ENCODE measurements around the gene ECSCR.

Gene ECSCR

GRCh38 chr5:139473105-139473504, 10.6 kb upstream of the ECSCR start:
- no peak for DNase-seq

DNA sequence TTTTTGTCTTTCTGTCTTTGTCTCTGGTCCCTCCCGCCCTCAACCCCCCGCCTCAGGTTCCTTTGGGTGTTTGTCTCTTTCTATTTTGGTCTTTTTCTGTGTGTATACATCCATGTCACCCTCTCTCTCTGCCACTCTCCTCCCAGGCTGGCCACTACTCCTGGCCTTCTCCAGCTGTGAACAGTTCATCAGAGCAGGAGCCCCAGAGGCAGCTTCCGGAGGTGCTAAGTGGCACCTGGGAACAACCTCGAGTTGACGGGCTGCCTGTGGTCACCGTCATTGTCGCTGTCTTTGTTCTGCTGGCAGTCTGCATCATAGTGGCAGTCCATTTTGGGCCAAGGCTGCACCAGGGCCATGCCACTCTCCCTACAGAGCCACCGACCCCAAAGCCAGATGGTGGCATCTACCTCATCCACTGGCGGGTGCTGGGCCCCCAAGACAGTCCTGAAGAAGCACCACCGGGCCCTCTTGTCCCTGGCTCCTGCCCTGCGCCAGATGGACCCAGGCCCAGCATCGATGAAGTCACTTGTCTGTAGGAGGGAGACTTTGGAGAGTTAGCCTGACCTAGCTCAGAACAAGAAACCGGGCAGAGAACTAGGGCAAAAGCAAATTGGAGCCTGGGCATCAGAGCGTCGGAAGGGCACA, 10.0 kb upstream of the ECSCR start:
- DNase-seq: no peak

DNA sequence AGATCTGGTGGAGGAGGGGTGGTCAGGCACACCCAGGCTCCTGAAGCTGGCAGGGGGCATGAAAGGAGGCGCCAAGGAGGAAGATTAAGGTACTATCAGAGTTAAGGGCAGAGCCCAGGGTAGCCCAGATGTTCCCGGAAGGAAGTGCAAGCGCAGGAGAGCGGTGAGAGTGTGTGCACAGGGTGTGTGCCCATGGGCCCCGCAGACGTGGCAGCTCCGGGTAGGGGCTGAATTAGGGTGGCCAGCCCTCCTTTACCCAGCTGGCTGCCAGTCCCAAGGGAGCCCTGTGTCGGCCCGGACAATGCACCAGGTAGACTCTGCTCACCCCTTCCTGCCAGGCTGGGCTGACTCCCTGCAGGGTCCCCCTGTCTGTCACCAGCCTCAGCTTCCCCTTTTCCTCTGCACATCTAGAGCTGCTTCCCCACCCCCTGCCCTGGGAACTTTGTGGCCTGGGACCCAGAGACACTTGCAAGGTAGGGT, 8.3 kb upstream of the ECSCR start, which contains the start of gene SMIM33:
Gene SMIM33 (plus strand): TSS at position 184 of the 480 bp plus-strand sequence. CDS start 118 bp downstream, at position 302.
- DNase-seq: no peak

GRCh38 chr5:139468421-139468931, 5.9 kb upstream of the ECSCR start:
- DNase-seq: no peak

DNA sequence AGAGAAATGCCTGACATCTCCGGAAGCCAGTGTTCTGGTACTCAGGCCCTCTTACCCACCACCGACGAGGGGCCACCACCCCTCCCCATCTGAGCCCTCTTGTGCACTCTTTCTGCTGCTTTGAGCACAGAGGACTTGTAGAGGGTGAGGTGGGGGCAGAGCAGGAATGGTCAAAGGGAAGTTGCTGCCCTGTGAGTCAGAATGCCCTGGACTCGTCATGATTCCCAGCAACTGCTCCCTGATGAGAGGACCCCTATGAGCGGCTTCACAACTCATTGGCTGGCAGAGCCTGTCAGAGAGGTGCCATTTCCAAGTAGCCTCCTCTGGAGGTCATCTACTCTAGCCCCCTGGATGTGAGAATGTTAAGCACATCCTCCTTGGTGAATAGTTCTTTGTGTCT, 845 bp downstream of the ECSCR start:
- no peak for DNase-seq

DNA sequence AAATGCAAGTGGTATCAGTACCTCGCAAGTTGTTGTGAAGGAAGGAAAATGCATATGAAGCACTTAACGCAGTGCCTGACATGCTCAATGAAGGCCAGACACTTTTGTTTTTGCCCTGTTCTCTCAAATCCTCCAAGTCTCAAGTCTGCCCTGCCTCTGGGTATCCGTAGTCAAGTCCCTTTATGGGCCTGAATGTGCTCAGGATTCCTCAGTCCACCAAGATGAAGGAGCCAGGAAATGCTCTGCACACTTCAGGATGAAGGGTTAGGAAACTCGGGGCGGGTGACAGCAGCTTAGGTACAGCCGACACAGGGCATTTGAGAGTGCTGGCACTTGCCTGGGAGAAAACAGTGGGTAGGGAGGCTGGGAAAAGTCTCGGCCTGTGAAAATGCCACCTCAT, 1.4 kb downstream of the ECSCR start:
- no peak for DNase-seq

DNA sequence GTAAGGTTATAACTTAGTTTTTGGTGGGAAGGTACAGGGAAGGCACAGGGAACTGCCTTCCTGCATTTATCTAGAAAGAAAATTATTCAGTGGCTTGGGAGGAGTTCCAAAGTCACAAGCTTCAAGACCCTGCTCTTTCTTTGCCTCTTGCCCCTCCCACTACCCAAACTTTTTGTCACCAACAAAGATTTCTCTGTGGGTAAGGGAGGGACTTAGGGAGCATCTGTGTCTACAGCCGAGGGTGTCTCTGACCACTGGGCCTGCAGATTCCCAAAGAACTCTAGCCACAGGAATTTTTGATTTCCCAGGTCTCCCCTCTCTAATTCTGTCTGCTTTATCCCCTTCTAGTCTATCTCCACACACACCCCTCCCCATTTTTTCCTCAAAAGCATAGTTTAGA, 2.1 kb downstream of the ECSCR start:
- no peak for DNase-seq

DNA sequence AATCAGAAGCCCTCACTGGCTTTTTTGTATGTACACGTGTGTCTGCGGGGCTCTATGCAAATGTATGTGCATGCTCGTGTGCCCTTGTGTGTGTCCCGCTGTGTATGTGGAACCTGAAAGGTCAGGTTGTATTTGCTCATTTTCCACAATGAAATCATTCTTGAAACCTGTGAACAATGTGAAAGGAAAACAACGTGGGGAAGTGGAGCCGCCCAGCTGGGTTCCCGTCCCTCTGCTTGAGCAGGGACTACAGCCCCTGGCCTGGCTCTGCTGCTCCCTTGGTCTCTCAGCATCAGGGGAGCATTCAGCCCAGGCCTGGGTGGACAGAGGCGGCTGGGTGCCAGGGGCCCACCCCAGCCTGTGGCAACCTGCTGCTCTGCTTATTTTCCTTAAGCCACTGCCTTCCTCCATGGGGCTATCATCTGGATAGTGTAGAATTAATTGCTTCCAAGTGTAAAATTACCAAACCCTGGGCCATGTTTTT, 3.0 kb downstream of the ECSCR start:
- DNase-seq: no peak

GRCh38 chr5:139458580-139459407, 3.7 kb downstream of the ECSCR start:
- DNase-seq: no peak

DNA sequence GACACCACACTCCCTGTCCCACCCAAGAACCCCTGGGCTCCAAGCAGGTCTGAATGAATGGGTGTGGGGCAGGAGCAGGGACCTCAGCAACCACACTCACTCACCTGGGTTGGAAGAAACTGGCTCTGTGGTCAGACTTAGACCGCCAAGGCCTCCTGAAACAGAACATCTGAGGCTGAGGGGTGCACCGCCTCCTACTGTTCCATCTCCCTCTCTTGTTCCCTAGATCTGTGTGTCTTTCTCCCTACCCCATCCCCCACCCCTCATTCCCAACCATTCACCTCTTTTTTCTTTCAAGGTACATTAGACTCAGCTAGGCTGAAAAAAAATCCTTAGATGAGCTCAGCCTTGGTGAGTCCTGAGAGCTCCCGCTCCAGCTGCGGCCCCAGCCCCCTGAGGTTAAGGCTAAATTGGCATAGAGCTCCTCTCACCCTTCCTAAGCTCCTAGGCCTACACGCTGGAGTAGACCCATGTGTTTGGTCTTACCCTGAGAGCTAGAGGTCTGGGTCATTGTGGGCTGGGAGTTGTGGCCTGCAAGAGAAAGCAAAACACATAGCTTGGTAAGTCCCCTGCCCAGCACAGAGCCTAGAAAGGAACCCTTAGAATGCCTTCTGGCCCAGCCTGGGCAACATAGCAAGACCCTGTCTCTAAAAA, 4.8 kb downstream of the ECSCR start:
- DNase-seq: no peak

DNA sequence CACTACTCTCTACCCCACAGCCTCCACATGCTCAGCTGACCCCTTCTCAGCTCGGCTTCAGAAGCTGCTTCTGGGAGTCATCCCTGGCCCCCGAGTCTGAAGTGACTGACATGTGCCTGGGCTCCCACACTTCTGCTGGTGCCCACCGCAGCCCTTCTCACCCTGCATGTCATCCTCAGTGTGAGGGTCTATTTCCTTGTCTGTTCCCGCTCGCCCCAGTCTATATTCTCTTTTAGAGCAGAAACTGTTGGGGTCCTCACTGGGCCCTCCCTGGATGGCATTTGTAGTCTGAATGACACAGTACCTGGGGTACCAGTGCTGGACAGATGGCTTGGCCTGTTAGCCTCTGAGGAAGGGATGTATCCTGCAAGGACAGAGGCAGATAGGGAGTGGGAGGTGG, 5.3 kb downstream of the ECSCR start:
- DNase-seq: no peak

- no peak for DNase-seq
Observed at GRCh38 chr5:139456776-139457175, 5.8 kb downstream of the ECSCR start.

DNA sequence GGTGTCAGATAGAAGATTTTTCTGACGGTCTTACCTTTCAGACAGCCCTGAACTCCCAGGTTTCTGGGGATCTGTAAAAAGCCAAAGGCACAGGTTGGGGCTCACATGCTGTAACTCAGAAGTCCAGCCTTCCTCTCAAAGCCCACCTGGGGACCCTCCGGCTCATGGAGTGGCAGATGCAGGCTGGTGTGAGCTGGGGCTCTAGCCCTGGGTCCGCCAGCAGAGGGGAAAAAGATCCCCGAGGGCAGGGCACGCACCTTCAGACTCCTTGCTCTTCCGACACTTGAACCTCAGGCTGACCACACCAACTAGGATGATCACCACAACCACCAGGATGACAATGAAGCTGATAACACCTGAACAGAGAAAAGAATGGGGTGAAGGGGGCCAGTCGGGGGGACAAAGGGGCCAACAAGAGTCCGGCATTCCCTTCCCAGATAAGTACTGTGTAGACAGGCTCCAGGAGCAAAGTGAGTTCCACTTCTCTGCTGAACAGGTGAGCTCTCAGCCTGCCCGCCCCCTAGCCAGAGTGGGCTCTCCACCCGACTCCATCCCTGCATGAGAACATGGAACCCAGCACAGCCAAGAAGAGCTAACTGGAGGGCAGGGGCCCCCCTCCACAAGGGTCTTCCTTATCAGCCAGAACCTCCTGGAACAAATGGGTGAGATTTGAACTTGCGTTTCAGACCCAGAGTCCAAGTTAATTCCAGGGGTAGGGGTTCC, 7.8 kb downstream of the ECSCR start:
- DNase-seq: no peak

DNA sequence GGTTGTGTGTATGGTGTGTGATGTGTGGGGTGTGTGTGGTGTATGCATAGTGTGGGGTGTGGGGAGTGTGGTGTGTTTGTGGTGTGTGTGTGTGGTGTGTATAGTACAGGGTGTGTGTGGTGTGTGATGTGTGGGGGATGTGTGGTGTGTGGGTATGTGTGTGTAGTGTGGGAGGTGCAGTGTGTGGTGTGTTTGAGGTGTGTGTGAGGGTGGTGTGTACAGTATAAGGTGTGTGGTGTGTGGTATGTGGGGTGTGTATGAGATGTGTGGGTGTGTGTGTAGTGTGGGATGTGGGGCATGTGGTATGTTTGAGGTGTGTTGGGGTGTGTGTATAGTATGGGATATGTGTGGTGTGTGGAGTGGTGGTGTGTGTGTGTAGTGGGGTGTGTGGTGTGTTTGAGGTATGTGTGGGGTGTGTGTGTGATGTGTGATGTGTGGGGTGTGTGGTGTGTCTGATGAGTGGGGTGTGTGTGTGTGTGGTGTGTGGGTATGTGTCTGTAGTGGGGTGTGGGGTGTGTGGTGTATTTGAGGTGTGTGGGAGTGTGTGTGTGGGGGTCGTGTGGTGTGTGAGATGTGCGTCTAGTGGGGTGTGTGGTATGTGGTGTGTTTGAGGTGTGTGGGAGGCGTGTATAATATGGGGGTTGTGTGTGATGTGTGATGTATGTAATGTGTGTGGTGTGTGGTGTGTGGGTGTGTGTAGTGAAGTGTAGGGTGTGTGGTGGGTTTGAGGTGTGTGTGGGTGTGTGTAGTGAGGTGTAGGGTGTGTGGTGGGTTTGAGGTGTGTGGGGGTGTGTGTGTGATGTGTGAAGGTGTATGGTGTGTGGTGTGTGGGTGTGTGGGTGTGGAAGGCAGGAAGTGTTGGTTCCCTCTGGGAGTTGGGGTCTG, 8.6 kb downstream of the ECSCR start:
- DNase-seq: no peak

DNA sequence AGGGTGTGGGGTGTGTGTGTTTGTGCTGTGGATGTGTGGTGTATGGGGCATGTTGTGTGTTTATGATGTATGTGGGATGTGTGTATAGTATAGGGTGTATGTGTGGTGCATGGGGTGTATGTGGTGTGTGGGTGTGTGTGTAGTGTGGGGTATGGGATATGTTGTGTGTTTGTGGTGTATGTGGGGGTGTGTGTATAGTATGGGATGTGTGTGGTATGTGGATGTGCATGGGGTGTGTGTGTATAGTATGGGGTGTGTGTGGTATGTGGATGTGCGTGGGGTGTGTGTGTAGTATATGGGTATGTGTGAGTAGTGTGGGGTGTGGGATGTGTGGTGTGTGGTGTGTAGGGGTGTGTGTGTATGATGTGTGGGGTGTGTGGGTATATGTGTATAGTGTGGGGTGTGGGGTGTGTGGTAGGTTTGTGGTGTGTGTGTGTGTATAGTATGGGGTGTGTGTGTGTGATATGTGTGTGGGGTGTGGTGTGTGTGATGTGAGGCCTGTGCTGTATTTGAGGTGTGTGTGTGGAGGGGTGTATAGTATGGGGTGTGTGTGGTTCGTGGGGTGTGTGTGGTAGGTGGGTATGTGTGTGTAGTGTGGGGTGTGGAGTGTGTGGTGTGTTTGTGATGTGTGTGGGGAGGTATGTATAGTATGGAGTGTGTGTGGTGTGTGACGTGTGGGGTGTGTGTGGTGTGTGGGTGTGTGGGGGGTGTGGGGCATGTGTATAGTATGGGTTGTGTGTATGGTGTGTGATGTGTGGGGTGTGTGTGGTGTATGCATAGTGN, 10.5 kb downstream of the ECSCR start:
- DNase-seq: no peak

GRCh38 chr5:139451176-139451575, 11.4 kb downstream of the ECSCR start:
- DNase-seq: no peak

- no peak for DNase-seq
Observed at GRCh38 chr5:139446956-139447779, 15.4 kb downstream of the ECSCR start.

DNA sequence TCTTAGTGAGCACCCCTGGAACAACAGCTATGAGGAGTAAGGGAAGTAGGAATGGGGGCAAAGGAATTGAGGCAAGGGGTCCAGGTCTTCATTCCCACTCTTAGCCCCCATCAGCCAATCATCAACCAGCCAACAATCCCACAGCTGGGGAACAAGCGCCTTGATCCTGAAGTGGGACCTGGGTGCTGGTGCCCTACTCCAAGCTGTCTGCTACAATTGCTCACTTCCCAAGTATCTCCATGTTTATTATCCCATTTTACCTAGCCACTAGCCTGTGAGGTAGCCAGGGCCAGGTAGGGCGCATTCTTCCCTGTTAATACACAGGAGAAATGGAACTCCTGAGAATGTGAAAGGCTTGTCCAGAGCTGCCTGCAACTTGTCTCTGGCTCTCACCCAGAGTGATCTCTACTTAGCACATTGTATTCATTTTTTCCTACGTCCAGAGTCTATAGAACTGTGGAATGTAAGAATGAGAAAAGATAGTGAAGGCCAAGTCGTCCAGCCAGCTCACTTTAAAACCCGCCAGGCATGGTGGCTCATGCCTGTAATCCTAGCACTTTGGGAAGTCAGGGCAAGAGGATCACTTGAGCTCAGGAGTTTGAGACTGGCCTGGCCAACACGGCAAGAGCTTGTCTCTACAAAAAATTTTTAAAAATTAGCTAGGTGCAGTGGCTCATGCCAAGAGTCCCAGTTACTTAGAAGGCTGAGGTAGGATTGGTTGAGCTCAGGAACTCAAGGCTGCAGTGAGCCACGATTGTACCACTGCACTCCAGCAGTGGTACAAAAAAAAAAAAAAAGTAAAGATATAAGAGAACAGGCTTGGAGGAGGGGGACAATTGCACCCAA, 17.0 kb downstream of the ECSCR start:
- DNase-seq: no peak
